HFF-Myc (cell line): ENCODE data around the gene CNOT2.

Experiments
- DNase-seq: peaks from one replicate; pipeline ENCODE4 v3.0.0-alpha.2; 2011; ENCODE audit warnings: low read depth; ENCODE audit errors: extremely low read depth
- H3K4me3 ChIP-seq: replicated peaks from 2 replicates; pipeline ENCODE4 v1.5.1; 2011; ENCODE audit warnings: low read depth, mild to moderate bottlenecking, control low read depth, low read length
- TF ChIP-seq, protein P1 (sequence below): IDR thresholded peaks from 2 replicates; pipeline ENCODE4 v1.5.1; 2012; ENCODE audit warnings: mild to moderate bottlenecking, low read depth, low read length, control low read depth; ENCODE audit errors: missing control alignments

The CNOT2 gene

DNA sequence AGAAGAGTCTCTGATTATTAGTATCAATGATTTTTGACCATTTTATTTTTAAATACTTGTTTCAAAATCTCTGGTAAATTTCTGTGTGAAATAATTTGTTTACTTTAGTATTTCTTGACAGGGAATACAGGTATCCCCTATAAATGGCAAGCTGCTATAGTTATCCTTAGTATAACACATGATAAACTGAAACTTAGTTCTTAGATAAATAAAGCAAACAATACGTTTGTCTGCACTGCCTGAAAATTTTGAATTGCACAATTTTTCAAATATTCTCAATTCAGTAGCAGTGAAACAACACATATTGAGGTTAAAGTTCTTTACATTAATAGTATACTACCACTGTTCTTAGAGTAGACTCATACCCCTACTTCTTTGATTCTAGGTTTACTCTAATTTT lies 26.9 kb downstream of the CNOT2 start:
- no peak overlapping the region for H3K4me3 ChIP-seq
- DNase-seq, result no peak
- TF ChIP-seq, protein P1, sequence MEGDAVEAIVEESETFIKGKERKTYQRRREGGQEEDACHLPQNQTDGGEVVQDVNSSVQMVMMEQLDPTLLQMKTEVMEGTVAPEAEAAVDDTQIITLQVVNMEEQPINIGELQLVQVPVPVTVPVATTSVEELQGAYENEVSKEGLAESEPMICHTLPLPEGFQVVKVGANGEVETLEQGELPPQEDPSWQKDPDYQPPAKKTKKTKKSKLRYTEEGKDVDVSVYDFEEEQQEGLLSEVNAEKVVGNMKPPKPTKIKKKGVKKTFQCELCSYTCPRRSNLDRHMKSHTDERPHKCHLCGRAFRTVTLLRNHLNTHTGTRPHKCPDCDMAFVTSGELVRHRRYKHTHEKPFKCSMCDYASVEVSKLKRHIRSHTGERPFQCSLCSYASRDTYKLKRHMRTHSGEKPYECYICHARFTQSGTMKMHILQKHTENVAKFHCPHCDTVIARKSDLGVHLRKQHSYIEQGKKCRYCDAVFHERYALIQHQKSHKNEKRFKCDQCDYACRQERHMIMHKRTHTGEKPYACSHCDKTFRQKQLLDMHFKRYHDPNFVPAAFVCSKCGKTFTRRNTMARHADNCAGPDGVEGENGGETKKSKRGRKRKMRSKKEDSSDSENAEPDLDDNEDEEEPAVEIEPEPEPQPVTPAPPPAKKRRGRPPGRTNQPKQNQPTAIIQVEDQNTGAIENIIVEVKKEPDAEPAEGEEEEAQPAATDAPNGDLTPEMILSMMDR, result no peak

DNA sequence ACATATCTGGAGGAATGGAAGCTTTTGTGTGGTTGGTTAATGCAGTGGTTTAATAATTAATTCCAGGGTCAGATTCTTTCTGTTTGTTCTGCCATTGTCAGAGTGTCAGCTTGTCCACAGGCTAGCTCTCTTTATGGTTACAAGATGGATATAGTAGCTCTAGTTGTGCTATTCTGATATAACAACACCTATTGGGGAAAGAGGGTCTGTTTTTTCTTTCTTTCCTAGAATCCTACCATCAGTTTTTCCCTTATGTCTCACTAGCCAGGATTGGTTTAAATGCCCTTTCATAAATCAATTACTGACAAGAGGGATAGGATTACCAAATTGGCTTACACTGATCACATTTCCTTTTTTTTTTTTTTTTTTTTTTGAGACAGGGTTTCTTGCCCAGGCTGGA lies 27.8 kb downstream of the CNOT2 start:
- H3K4me3 ChIP-seq, result no peak overlapping the region
- no peak for DNase-seq
- TF ChIP-seq, protein P1, result no peak

DNA sequence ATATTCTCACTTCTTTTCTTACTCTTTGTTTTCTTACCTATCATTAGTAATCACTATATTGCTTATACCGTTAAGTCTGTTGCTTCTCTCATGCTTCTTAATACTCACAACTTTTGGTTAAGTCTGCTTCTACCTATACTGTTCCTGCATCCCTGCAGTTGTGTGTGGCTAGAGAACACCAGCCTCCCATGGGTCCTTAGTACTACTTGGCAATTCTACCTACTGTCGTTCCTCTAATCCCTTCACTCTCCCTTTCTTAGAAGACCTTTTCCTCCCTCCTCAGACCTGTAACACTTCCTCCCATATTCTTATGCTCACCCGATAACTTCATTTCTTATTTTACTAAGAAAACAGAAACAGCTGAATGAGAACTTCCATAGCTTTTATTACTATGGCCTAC lies 29.3 kb downstream of the CNOT2 start:
- no peak overlapping the region for H3K4me3 ChIP-seq
- TF ChIP-seq, protein P1, result no peak
- DNase-seq, result no peak

DNA sequence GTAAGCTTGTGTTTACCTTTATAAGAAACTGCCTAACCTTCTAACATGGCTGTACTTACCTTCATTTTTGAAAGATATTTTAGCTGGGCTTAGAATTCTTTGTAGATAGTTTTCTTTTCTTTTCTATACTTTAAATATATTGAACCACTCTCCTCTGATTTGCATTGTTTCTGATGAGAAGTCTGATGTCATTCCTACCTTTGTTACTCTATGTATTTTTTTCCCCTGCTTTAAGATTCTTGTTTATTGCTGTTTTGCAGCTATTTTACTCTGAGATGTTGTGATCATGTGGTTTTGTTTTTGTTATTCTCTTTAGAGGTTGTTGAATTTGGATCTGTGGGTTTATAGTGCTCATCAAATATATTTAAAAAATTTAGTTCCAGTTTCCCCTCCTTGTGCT lies 31.8 kb downstream of the CNOT2 start:
- no peak overlapping the region for H3K4me3 ChIP-seq
- no peak for DNase-seq
- TF ChIP-seq, protein P1, result no peak

DNA sequence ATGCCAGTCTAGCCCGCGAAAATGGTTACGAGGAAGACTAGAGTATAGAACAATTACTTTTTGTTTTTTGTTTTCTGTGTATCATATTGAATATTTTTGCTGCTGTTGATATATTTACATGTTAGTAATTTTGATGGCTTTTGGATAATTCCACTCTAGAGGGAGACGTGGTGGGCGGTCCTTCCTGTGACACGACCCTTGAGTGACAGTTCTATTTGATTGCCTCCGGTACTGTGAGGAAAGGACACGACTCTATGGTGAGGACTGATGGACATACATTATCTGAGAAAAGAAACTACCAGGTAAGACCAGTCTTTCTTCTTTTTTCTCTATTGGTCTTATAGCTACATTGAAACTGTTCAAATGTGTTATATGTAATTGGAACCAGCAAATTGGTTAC lies 34.7 kb downstream of the CNOT2 start:
- no peak overlapping the region for H3K4me3 ChIP-seq
- DNase-seq, result no peak
- TF ChIP-seq, protein P1, result no peak

DNA sequence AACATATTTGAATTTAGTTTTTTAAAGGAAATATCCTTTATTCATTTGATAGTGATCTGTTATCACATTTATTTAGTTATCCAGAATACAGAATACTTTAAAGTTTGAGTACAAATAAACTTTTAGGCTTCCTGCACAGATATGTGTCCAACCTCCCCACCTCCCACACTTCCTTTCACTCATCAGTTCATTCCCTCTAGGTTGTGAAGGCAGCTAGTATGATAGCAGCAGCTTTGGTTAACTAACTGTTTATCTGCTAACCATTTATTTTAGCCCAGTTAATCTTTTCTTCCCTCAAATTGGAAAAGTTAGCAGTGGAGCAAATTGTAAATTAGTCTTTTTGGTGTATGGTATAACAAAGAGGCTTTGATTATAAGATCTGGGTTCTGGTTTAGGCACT lies 35.7 kb downstream of the CNOT2 start:
- no peak overlapping the region for H3K4me3 ChIP-seq
- DNase-seq, result no peak
- TF ChIP-seq, protein P1, result no peak

DNA sequence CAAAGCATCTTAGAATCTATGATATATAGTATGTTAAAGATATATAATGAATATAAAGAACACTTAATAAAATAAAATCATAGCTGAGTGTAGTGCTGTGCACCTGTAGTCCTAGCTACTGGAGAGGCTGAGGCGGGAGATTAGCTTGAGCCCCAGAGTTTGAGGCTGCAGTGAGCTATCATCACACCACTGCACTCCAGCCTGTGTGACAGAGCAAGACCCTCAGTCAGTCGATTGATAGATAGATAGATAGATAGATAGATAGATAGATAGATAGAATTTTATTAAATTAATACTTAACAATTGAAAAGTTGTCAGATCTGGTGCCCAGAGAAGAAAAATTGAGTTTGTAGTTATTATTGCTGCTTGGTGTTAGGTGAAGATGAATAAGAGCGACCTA lies 40.0 kb downstream of the CNOT2 start:
- no peak overlapping the region for H3K4me3 ChIP-seq
- TF ChIP-seq, protein P1, result no peak

More for the DNA sequence above, 40.0 kb downstream of the CNOT2 start:
- DNase-seq, result no peak
